ENCODE measurements around the gene CHCT1.
"Not testable (repeated sequence)": the region's sequence is repeated elsewhere in the genome, so short reads cannot be mapped to it uniquely, and the experiment has no call there.

The CHCT1 gene

DNA sequence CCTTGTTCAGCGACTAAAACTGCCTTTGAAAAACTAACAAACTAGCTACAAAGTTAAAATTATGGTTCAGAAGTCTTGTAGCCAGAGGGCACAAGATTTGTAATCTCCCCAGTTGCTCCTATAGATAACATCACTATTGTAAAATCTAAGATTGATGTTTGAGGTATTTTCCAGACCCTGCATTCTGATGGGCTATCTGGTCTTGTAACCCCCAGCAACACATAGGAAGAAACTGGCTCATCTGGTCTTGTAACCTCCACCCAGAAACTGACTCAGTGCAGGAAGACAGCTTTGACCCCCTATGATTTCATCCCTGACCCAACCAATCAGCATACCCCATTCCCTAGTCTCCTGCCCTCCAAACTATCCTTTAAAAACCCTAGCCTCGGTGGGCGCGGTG is 12.3 kb upstream of the CHCT1 start:
- H3K4me1 ChIP-seq (ENCODE audit: control insufficient read depth, insufficient read depth, low read length): no peaks in the 10 kb centered on the region
- H3K36me3 ChIP-seq (ENCODE audit: control insufficient read depth, insufficient read depth, low read length): no peaks in the 10 kb centered on the region
- H3K27me3 ChIP-seq (ENCODE audit: control insufficient read depth, insufficient read depth, low read length): no peaks in the 10 kb centered on the region
- no peak overlapping the region for H3K4me3 ChIP-seq (ENCODE audit: low read length)
- no peak overlapping the region for H3K9ac ChIP-seq (ENCODE audit: low read length)
- no peaks in the 10 kb centered on the region for H3K9me3 ChIP-seq (ENCODE audit: control insufficient read depth, low read length)

DNA sequence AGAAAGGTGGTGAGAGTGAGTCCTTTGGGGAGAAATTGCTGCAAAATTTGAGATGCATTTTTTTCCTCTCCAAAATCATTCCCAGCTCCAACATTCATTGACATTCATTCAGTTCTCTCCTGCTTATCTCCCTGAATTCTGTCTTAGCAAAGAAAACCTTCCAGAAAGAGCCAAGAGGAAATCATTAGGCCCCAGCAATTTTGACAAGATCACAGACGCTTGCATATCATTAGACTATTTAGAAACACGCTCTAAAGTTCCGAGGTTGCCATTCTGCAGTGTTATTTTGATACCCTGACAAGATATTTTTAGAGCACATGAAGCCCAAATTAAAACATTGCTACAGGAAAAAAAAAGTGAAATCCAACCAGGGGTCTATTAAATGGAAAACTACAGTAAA is 9.6 kb upstream of the CHCT1 start:
- no peaks in the 10 kb centered on the region for H3K27me3 ChIP-seq (ENCODE audit: control insufficient read depth, insufficient read depth, low read length)

DNA sequence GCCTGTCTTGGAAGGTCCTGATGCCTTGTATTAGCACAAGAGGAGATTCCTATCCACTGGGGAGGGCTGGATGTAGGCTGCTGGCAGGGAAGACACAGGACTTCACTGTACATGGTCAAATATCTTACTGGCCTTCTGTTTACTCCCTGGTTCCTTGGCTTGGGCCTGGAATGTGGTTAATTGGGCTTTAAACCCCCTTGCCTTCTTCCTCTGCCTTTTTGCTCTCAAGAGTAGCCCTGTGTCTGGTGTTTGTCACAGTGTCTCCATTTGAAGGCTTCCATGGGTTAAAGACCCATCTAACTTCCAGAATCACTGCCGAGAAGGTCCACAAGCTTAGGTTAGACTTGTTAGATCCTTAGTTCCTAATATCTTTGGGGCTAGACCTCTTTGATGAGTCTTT is 7.1 kb upstream of the CHCT1 start:
- no peaks in the 10 kb centered on the region for H3K4me1 ChIP-seq (ENCODE audit: control insufficient read depth, insufficient read depth, low read length)
- no peaks in the 10 kb centered on the region for H3K27me3 ChIP-seq (ENCODE audit: control insufficient read depth, insufficient read depth, low read length)
- H3K9ac ChIP-seq (ENCODE audit: low read length): no peak overlapping the region
- H3K4me3 ChIP-seq (ENCODE audit: low read length): no peak overlapping the region
- H3K9me3 ChIP-seq (ENCODE audit: control insufficient read depth, low read length): no peaks in the 10 kb centered on the region
- no peaks in the 10 kb centered on the region for H3K36me3 ChIP-seq (ENCODE audit: control insufficient read depth, insufficient read depth, low read length)

More for the DNA sequence above, 9.6 kb upstream of the CHCT1 start:
- no peak overlapping the region for H3K9ac ChIP-seq (ENCODE audit: low read length)
- no peaks in the 10 kb centered on the region for H3K36me3 ChIP-seq (ENCODE audit: control insufficient read depth, insufficient read depth, low read length)
- no peaks in the 10 kb centered on the region for H3K4me1 ChIP-seq (ENCODE audit: control insufficient read depth, insufficient read depth, low read length)
- H3K9me3 ChIP-seq (ENCODE audit: control insufficient read depth, low read length): no peaks in the 10 kb centered on the region
- no peak overlapping the region for H3K4me3 ChIP-seq (ENCODE audit: low read length)

DNA sequence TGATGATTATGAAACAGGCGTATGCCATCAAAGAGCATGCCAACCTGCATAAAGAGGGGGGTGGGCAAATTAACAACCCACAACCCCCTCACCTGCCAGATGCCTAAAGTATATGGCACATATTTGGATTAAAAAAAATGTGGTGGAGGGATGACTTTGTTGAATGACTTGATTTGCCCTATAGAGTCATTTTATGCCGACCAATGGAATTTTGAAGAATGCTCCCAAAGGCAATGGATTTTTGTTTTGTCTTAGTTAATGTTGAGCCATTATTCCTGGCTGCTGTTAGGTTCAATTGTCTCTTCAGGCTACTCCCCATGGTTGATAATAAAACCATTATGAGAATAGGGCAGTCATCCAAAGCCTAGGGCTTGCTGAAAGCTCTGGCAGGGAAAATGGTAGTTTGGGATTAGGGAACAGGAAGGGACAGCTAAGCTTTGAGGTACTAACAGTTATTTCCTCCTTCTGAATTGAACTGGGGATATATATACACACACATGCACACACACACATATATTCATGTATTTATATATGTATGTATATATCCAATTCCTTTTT is 5.8 kb upstream of the CHCT1 start:
- Histone ChIP-seq H3K9me3 (ENCODE audit: control insufficient read depth, low read length) (no peaks in the 10 kb centered on the region), H3K4me1 (ENCODE audit: control insufficient read depth, insufficient read depth, low read length) (peaks cover 7% of the 10 kb centered on the region), H3K4me3 (ENCODE audit: low read length) (no peak overlapping the region), H3K36me3 (ENCODE audit: control insufficient read depth, insufficient read depth, low read length) (no peaks in the 10 kb centered on the region), H3K27me3 (ENCODE audit: control insufficient read depth, insufficient read depth, low read length) (no peaks in the 10 kb centered on the region), H3K9ac (ENCODE audit: low read length) (no peak overlapping the region)

DNA sequence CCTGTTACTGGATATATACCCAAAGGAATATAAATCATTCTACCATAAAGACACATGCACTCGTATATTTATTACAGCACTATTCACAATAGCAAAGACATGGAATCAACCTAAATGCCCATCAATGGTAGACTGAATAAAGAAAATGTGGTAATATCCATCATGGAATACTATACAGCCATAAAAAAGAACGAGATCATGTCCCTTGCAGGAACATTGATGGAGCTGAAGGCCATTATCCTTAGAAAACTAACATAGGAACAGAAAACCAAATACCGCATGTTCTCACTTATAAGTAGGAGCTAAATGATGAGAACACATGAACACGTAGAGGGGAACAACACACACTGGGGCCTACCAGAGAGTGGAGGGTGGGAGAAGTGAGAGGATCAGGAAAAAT is 3.3 kb upstream of the CHCT1 start:
- H3K36me3 ChIP-seq (ENCODE audit: control insufficient read depth, insufficient read depth, low read length); H3K4me1 ChIP-seq (ENCODE audit: control insufficient read depth, insufficient read depth, low read length); H3K4me3 ChIP-seq (ENCODE audit: low read length); H3K9ac ChIP-seq (ENCODE audit: low read length); H3K27me3 ChIP-seq (ENCODE audit: control insufficient read depth, insufficient read depth, low read length); H3K9me3 ChIP-seq (ENCODE audit: control insufficient read depth, low read length): not testable (repeated sequence)

DNA sequence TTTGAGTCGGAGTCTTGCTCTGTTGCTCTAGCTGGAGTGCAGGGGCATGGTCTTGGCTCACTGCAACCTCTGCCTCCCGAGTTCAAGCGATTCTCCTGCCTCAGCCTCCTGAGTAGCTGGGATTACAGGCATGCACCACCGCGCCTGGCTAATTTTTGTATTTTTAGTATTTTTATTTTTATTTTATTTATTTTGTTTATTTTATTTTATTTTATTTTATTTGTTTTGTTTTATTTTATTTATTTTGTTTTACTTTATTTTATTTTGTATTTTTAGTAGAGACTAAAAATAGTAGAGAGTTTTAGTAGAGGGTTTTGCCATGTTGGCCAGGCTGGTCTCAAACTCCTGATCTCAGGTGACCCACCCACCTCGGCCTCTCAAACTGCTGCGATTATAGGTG is 2.4 kb upstream of the CHCT1 start:
- not testable (repeated sequence) for H3K27me3 ChIP-seq (ENCODE audit: control insufficient read depth, insufficient read depth, low read length); H3K9ac ChIP-seq (ENCODE audit: low read length); H3K4me3 ChIP-seq (ENCODE audit: low read length); H3K4me1 ChIP-seq (ENCODE audit: control insufficient read depth, insufficient read depth, low read length); H3K9me3 ChIP-seq (ENCODE audit: control insufficient read depth, low read length); H3K36me3 ChIP-seq (ENCODE audit: control insufficient read depth, insufficient read depth, low read length)

DNA sequence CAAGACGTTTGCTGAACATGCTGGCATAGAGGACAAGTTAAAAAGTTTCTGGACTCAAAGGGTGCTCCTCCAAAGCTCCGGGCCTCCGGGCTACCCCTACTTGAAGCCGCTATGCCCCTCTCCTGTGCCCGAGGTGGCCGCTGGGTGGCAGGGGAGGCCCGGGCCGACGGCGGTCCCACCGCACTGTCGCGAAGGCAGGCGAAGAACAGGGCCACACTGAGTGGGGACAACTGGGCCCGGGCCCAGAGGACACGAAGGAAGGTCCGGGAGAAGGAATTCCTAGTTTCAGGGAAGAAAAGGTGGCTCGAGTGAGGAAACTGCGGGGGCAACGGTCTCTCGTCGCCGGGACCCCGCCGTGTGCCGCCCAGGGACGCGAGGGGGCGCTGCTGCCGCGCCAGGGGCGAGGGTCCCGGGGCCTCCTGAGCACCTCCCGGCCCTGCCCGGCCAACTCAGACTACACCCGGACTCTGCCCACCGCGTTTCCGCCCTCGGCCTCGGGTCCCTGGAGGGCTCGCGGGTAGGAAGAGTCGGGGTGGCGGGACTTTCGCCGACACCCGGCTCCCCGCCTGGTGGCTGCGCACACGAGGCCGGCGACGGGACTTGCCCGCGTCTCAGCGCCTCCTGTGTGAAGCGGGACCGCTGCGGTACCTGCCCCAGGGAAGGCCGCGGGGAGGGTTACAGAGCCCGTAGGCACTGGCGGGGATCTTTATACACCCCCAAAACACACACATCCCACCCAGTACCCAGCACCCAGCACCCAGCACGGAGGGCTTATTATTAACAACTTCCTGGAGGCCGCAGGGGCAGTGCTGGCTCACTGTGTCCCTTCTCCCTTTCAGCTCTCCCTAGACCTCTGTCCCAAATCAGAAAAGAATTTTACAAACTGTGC is 772 bp upstream of the CHCT1 start:
- Histone ChIP-seq H3K9ac (ENCODE audit: low read length) (peak overlapping the region; percentile 70), H3K36me3 (ENCODE audit: control insufficient read depth, insufficient read depth, low read length) (no peaks in the 10 kb centered on the region), H3K4me1 (ENCODE audit: control insufficient read depth, insufficient read depth, low read length) (peaks cover 9% of the 10 kb centered on the region), H3K4me3 (ENCODE audit: low read length) (peak overlapping the region; percentile 50), H3K27me3 (ENCODE audit: control insufficient read depth, insufficient read depth, low read length) (no peaks in the 10 kb centered on the region), H3K9me3 (ENCODE audit: control insufficient read depth, low read length) (no peaks in the 10 kb centered on the region)

DNA sequence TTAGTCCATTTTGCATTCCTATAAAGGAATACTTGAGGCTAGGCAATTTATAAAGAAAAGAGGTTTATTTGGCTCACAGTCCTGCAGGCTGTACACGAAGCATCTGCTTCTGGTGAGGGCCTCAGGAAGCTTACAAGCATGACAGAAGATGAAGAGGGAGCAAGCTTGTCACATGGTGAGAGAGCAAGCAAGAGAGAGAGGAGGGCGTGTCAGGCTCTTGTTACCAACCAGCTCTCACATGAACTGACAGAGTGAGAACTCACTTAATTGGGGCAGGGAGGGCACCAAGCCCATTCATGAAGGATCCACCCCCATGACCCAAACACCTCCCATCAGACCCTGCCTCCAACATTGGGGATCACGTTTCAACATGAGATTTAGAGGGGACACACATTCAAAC is 1.6 kb downstream of the CHCT1 start:
- no peaks in the 10 kb centered on the region for H3K36me3 ChIP-seq (ENCODE audit: control insufficient read depth, insufficient read depth, low read length)
- peaks cover 9% of the 10 kb centered on the region for H3K4me1 ChIP-seq (ENCODE audit: control insufficient read depth, insufficient read depth, low read length)
- no peaks in the 10 kb centered on the region for H3K27me3 ChIP-seq (ENCODE audit: control insufficient read depth, insufficient read depth, low read length)
- H3K9me3 ChIP-seq (ENCODE audit: control insufficient read depth, low read length): no peaks in the 10 kb centered on the region
- H3K9ac ChIP-seq (ENCODE audit: low read length): no peak overlapping the region
- H3K4me3 ChIP-seq (ENCODE audit: low read length): no peak overlapping the region

DNA sequence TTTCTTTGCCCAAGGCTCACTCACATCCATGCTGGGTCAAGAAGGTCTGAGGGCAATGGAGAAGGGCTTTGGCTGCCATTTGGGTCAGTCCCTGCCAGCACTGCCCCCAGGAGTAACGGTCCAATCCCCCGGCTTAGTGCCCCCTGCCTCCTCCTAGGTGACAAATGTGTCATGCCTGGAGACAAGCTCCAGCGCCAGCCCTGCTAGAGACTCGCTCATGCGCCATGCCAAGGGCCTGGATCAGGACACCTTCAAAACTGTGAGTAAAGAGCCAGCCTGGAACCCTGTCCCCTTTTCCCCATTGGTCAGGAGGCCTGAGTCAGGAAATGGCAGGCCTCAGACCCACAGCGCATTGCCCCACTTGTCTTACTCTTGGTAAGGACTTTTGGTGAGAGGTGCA is 3.3 kb downstream of the CHCT1 start:
- H3K36me3 ChIP-seq (ENCODE audit: control insufficient read depth, insufficient read depth, low read length): no peaks in the 10 kb centered on the region

DNA sequence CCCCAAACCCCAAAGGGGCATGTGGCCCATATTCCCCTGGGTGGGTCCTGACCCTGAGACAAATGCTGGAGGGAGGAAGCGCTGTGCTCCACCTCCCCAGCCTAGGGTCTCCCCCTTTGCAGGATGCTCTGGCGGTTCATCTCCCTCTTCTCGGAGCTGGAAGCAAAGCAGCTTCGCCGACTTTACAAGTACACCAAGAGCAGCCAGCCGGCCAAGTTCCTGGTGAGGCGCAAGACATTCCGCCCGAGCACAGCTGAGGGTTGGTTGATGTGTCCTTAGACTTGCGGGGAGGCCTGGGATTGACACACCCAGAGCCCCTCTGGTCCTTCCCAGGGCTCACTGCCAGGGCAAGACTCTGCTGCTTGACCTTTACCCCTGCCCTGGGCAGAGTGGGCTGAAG is 4.3 kb downstream of the CHCT1 start:
- Histone ChIP-seq H3K9ac (ENCODE audit: low read length) (no peak overlapping the region), H3K4me3 (ENCODE audit: low read length) (no peak overlapping the region), H3K9me3 (ENCODE audit: control insufficient read depth, low read length) (no peaks in the 10 kb centered on the region), H3K27me3 (ENCODE audit: control insufficient read depth, insufficient read depth, low read length) (no peaks in the 10 kb centered on the region), H3K36me3 (ENCODE audit: control insufficient read depth, insufficient read depth, low read length) (no peaks in the 10 kb centered on the region), H3K4me1 (ENCODE audit: control insufficient read depth, insufficient read depth, low read length) (peaks cover under 1% of the 10 kb centered on the region)

More for the DNA sequence above, 3.3 kb downstream of the CHCT1 start:
- no peak overlapping the region for H3K4me3 ChIP-seq (ENCODE audit: low read length)
- H3K27me3 ChIP-seq (ENCODE audit: control insufficient read depth, insufficient read depth, low read length): no peaks in the 10 kb centered on the region
- H3K9me3 ChIP-seq (ENCODE audit: control insufficient read depth, low read length): no peaks in the 10 kb centered on the region
- H3K9ac ChIP-seq (ENCODE audit: low read length): no peak overlapping the region
- H3K4me1 ChIP-seq (ENCODE audit: control insufficient read depth, insufficient read depth, low read length): peaks cover 9% of the 10 kb centered on the region

DNA sequence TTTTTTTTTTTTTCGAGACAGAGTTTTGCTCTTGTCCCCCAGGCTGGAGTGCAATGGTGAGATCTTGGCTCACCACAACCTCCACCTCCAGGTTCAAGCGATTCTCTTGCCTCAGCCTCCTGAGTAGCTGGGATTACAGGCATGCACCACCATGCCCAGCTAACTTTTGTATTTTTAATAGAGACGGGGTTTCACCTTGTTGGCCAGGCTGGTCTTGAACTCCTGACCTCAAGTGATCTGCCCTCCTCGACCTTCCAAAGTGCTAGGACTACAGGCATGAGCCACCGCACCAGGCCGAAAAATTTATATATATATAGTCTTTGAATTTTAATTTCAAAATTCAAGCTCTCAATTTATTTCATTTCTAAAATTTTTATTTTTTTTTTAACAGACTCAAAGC is 6.2 kb downstream of the CHCT1 start:
- H3K27me3 ChIP-seq (ENCODE audit: control insufficient read depth, insufficient read depth, low read length); H3K9me3 ChIP-seq (ENCODE audit: control insufficient read depth, low read length); H3K36me3 ChIP-seq (ENCODE audit: control insufficient read depth, insufficient read depth, low read length); H3K9ac ChIP-seq (ENCODE audit: low read length); H3K4me3 ChIP-seq (ENCODE audit: low read length); H3K4me1 ChIP-seq (ENCODE audit: control insufficient read depth, insufficient read depth, low read length): not testable (repeated sequence)

DNA sequence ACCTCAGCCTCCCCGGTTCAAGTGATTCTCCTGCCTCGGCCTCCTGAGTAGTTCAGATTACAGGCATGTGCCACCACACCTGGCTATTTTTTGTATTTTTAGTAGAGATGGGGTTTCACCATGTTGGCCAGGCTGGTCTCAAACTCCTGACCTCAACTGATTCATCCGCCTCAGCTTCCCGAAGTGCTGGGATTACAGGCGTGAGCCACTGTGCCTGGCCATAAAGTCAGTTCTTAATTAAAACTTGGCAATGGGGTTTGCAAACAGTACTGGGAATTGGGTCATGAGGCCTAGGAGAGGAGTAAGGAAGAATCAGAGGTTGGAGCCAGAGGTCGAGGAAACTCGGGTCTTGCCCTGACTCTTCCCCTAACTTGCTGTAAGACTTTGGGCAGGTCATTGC is 8.3 kb downstream of the CHCT1 start:
- not testable (repeated sequence) for H3K36me3 ChIP-seq (ENCODE audit: control insufficient read depth, insufficient read depth, low read length); H3K9me3 ChIP-seq (ENCODE audit: control insufficient read depth, low read length); H3K27me3 ChIP-seq (ENCODE audit: control insufficient read depth, insufficient read depth, low read length); H3K4me3 ChIP-seq (ENCODE audit: low read length); H3K4me1 ChIP-seq (ENCODE audit: control insufficient read depth, insufficient read depth, low read length); H3K9ac ChIP-seq (ENCODE audit: low read length)

Data from mucosa of stomach (tissue), 1 donor.